Pancreas (tissue), 10 donors: ENCODE results near the gene CATSPER3. TPM values are rescaled to one million over a fixed set of nuclear protein-coding genes. Genes with fewer than 3 reads are reported as not detected.

Experiments used
- ATAC-seq, 4 donors: fragments of 200-7000 bp; cut with Tn5 transposase; one replicate each; pipeline versions ENCODE4 v1.8.0 to v1.9.1; 2020; ENCODE audit warnings: mild to moderate bottlenecking in 4 of 4, moderate library complexity in 4 of 4
- DNase-seq, 6 donors: peaks; one replicate each; pipeline ENCODE4 v3.0.0-alpha.2; 2020
- FAIRE-seq: peaks from 2 replicates; lab custom pipeline; 2012; peaks lifted over from hg19 to GRCh38; lab: Jason Lieb, UNC
- H3K27ac ChIP-seq, 4 donors: fragments of 200-600 bp; sonication (generic); 1 replicate in 3 of 4; 2 replicates in 1 of 4; pipeline versions ENCODE4 v1.5.0 to v1.8.0; 2020
- H3K27me3 ChIP-seq, 4 donors: fragments of 200-600 bp; one replicate each; pipeline ENCODE4 v1.8.0; 2021
- H3K36me3 ChIP-seq, 3 donors: fragments of 200-600 bp; sonication (generic) in 1 of 3; one replicate each; pipeline versions ENCODE4 v1.5.0 to v1.8.0; 2020 to 2021
- H3K4me1 ChIP-seq, 3 donors: fragments of 200-600 bp; one replicate each; pipeline ENCODE4 v1.8.0; 2021
- H3K4me3 ChIP-seq, 4 donors: fragments of 200-600 bp; sonication (generic) in 2 of 4; one replicate each; pipeline versions ENCODE4 v1.5.0 to v1.8.0; 2020 to 2021
- H3K9me3 ChIP-seq, 4 donors: fragments of 200-600 bp; one replicate each; pipeline ENCODE4 v1.8.0; 2021
- CTCF ChIP-seq, 4 donors: fragments of 200-600 bp; sonication (generic) in 3 of 4; IDR thresholded peaks; one replicate each; pipeline versions ENCODE4 v1.5.0 to v1.8.0; 2021; ENCODE audit warnings: antibody characterized with exemption in 4 of 4
- WGBS, 2 donors: extraction: QIAGEN DNeasy Blood & Tissue Kit; methylation state at CpG; one replicate each; pipeline ENCODE4 v1.1.7; 2013; 5-methylcytosine and 5-hydroxymethylcytosine counted together
- intact Hi-C, 3 donors: fragments of 100-400 bp; cut with DNase I; formaldehyde crosslinking; loops; one replicate each; pipeline versions ENCODE4 v1.11.1 to v1.14.2; 2022
- polyA plus RNA-seq, 2 donors: library from polyadenylated mRNA; stranded (reverse); fragments of 200-250 nt; gene quantifications; one replicate each; pipeline ENCODE4 v1.2.3, GENCODE V29; 2013
- total RNA-seq, 6 donors: library from RNA; stranded (reverse); fragmentation: NEBNext Ultra II Directional in 4 of 6; extraction: Animal tissue kit (Norgen Biotek cat#: 25700) in 4 of 6; gene quantifications; one replicate each; pipeline versions ENCODE4 v1.2.1 to v1.2.4, GENCODE V29; 2021 to 2023
- donor health status: healthy with polysubstance abuse.
- donor health status: DM: no; HTN: no; CAD: no; lungs with moderate emphysema.
- donor health status: DM: no; HTN: no; CAD: no.
- donor health status: control.
- donor health status: control.
- donor health status: Bipolar disorder and iron deficiency.
- donor health status: DM: yes; HTN: yes; CAD: no.
- donor health status: DM: no; HTN: no; CAD: no.
- donor health status: DM: no; HTN: no; CAD: no.
- donor health status: DM: yes; HTN: yes; CAD: no.

The CATSPER3 gene
- total and polyA plus RNA-seq, 8 donors: 0.29 to 2.2 (median 0.65) TPM

- Histone ChIP-seq H3K9me3 (no peaks in the 10 kb centered on the region), H3K4me1 (peaks cover 0 to 5% (median 0%) of the 10 kb centered on the region in 3 donors), H3K27ac (no peak overlapping the region), H3K27me3 (peaks cover 3 to 37% (median 10%) of the 10 kb centered on the region in 4 donors), H3K36me3 (no peaks in the 10 kb centered on the region), H3K4me3 (no peak overlapping the region)
- ATAC-seq (no peak), DNase-seq (peak in 2 of 6 donors; percentile 35 to 41), FAIRE-seq (no peak)
- WGBS, 2 donors: 81 to 87% methylated on average over 15 of the region's 15 CpGs
- intact Hi-C loops: no loop called here
- no peak for TF ChIP-seq CTCF (IDR thresholded peaks at IDR 0.05)
These were observed 58.3 kb downstream of the CATSPER3 start for GRCh38 chr5:135025730-135026644.

GRCh38 chr5:135026645-135027265 is 59.0 kb downstream of the CATSPER3 start:
- intact Hi-C loops: no loop called here
- FAIRE-seq (no peak), DNase-seq (peak in 1 of 6 donors; percentile 44), ATAC-seq (no peak)
- H3K27me3 ChIP-seq: peaks cover 7 to 45% (median 14%) of the 10 kb centered on the region in 4 donors
- 77 to 84% methylated on average over 12 of the region's 12 CpGs for WGBS, 2 donors
- no peaks in the 10 kb centered on the region for H3K36me3 ChIP-seq
- no peaks in the 10 kb centered on the region for H3K9me3 ChIP-seq
- no peak for TF ChIP-seq CTCF (IDR thresholded peaks at IDR 0.05)
- peaks cover 0 to 9% (median 0%) of the 10 kb centered on the region in 3 donors for H3K4me1 ChIP-seq
- H3K27ac ChIP-seq: no peak overlapping the region
- H3K4me3 ChIP-seq: no peak overlapping the region

GRCh38 chr5:135027266-135027696 is 59.6 kb downstream of the CATSPER3 start:
- no peak for ATAC-seq
- intact Hi-C loops: no loop called here
- no peaks in the 10 kb centered on the region for H3K9me3 ChIP-seq
- no peaks in the 10 kb centered on the region for H3K36me3 ChIP-seq
- no peak overlapping the region for H3K27ac ChIP-seq
- no peak for TF ChIP-seq CTCF (IDR thresholded peaks at IDR 0.05)
- FAIRE-seq: no peak
- peaks cover 0 to 9% (median 0%) of the 10 kb centered on the region in 3 donors for H3K4me1 ChIP-seq
- 27 to 30% methylated on average over 29 of the region's 29 CpGs for WGBS, 2 donors
- peak in 1 of 6 donors; percentile 79 for DNase-seq
- no peak overlapping the region for H3K4me3 ChIP-seq
- H3K27me3 ChIP-seq: peaks cover 7 to 50% (median 20%) of the 10 kb centered on the region in 4 donors

- DNase-seq (peak in 1 of 6 donors; percentile 66), ATAC-seq (no peak), FAIRE-seq (no peak)
- 15 to 17% methylated on average over 77 to 79 of the region's 79 CpGs for WGBS, 2 donors
- Histone ChIP-seq H3K4me1 (peaks cover 0 to 16% (median 0%) of the 10 kb centered on the region in 3 donors), H3K27ac (no peak overlapping the region), H3K4me3 (no peak overlapping the region), H3K27me3 (peaks cover 7 to 57% (median 26%) of the 10 kb centered on the region in 4 donors), H3K36me3 (no peaks in the 10 kb centered on the region), H3K9me3 (no peaks in the 10 kb centered on the region)
- no peak for TF ChIP-seq CTCF (IDR thresholded peaks at IDR 0.05)
- intact Hi-C loops: no loop called here
These were observed 60.2 kb downstream of the CATSPER3 start for GRCh38 chr5:135027697-135028615.
